G401.6 (cell line): ENCODE data around the gene MDFIC.
"Not testable (repeated sequence)": the region's sequence is repeated elsewhere in the genome, so short reads cannot be mapped to it uniquely, and the experiment has no call there.

ENCODE experiments used
- FAIRE-seq: peaks from 2 replicates; lab custom pipeline; 2012; peaks lifted over from hg19 to GRCh38; lab: Jason Lieb, UNC

MDFIC gene

GRCh38 chr7:114922026-114922651 is at the start of gene MDFIC:
Gene MDFIC (plus strand): TSS chr7:114922094. CDS start chr7:114923034, 940 bp downstream.
- FAIRE-seq = no peak

- no peak for FAIRE-seq
These were observed 47.7 kb upstream of the MDFIC start for GRCh38 chr7:114874170-114874569.

GRCh38 chr7:114875186-114875585 is 46.7 kb upstream of the MDFIC start:
- FAIRE-seq = no peak

GRCh38 chr7:114879554-114879953 is 42.3 kb upstream of the MDFIC start:
- no peak for FAIRE-seq

GRCh38 chr7:114885836-114886235 is 36.1 kb upstream of the MDFIC start:
- no peak for FAIRE-seq

- FAIRE-seq = no peak
These were observed 35.7 kb upstream of the MDFIC start for GRCh38 chr7:114886241-114886640.

GRCh38 chr7:114889116-114889515 is 32.8 kb upstream of the MDFIC start:
- not testable (repeated sequence) for FAIRE-seq

- no peak for FAIRE-seq
These were observed 32.1 kb upstream of the MDFIC start for GRCh38 chr7:114889646-114890285.

- no peak for FAIRE-seq
These were observed 31.3 kb upstream of the MDFIC start for GRCh38 chr7:114890561-114890960.

GRCh38 chr7:114900127-114900526 is 21.8 kb upstream of the MDFIC start:
- FAIRE-seq = no peak

- FAIRE-seq = no peak
These were observed 20.1 kb upstream of the MDFIC start for GRCh38 chr7:114901771-114902170.

- no peak for FAIRE-seq
These were observed 18.8 kb upstream of the MDFIC start for GRCh38 chr7:114903131-114903530.

GRCh38 chr7:114910787-114911186 is 11.1 kb upstream of the MDFIC start:
- no peak for FAIRE-seq

GRCh38 chr7:114911411-114911810 is 10.5 kb upstream of the MDFIC start:
- FAIRE-seq = no peak

GRCh38 chr7:114916261-114916892 is 5.5 kb upstream of the MDFIC start:
- no peak for FAIRE-seq

GRCh38 chr7:114917211-114917839 is 4.6 kb upstream of the MDFIC start:
- no peak for FAIRE-seq

GRCh38 chr7:114919587-114919986 is 2.3 kb upstream of the MDFIC start:
- no peak for FAIRE-seq

GRCh38 chr7:114921631-114922025 is 266 bp upstream of the MDFIC start:
- FAIRE-seq = no peak

- FAIRE-seq = no peak
These were observed 933 bp downstream of the MDFIC start for GRCh38 chr7:114922652-114923402.

GRCh38 chr7:114923403-114923713 is 1.5 kb downstream of the MDFIC start:
- no peak for FAIRE-seq

- FAIRE-seq = no peak
These were observed 2.3 kb downstream of the MDFIC start for GRCh38 chr7:114924038-114924712.

- FAIRE-seq = no peak
These were observed 3.5 kb downstream of the MDFIC start for GRCh38 chr7:114925434-114925833.
